NCI-H1436 treated with DMSO at 0.1 percent for 48 hours (cell line): ENCODE data around the gene NAGA.

ENCODE experiments used
- DNase-seq: peaks from one replicate; lab custom pipeline; 2025; lab: John Stamatoyannopoulos, UW

Gene NAGA

DNA sequence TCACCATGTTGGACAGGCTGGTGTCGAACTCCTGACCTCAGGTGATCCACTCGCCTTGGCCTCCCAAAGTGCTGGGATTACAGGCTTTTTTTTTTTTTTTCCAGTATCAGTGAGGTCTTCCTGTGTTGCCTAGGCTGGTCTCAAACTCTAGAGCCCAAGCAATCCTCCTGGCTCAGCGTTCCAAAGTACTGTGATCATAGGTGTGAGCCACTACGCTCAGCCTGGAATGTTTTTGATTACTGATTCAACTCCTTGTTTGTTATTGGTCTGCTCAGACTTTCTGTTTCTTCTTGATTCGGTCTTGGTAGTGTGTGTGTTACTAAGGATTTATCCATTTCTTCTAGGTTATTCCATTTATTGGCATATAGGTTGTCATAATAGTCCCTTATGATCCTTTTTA is 31.3 kb downstream of the NAGA start:
- no peak for DNase-seq

DNA sequence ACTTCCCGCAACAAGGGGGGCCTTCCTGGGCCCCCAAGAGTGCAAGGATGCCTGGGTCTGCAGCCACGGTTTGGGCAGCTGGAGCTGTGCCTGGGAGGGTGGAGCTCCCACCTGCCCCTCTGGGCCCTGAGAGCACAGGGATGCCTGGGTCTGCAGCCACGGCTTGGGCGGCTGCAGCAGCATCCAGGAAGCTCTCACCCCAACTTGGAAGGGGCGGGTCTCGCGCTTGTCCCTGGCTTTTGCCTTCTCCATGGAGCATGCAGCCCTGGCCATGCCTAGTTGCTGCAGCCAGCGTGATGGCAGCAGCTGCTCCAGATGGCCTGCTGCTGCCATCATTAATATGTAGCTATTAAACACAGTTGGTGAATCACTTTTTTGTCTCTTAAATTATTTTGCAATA is 35.4 kb downstream of the NAGA start:
- DNase-seq, result no peak

DNA sequence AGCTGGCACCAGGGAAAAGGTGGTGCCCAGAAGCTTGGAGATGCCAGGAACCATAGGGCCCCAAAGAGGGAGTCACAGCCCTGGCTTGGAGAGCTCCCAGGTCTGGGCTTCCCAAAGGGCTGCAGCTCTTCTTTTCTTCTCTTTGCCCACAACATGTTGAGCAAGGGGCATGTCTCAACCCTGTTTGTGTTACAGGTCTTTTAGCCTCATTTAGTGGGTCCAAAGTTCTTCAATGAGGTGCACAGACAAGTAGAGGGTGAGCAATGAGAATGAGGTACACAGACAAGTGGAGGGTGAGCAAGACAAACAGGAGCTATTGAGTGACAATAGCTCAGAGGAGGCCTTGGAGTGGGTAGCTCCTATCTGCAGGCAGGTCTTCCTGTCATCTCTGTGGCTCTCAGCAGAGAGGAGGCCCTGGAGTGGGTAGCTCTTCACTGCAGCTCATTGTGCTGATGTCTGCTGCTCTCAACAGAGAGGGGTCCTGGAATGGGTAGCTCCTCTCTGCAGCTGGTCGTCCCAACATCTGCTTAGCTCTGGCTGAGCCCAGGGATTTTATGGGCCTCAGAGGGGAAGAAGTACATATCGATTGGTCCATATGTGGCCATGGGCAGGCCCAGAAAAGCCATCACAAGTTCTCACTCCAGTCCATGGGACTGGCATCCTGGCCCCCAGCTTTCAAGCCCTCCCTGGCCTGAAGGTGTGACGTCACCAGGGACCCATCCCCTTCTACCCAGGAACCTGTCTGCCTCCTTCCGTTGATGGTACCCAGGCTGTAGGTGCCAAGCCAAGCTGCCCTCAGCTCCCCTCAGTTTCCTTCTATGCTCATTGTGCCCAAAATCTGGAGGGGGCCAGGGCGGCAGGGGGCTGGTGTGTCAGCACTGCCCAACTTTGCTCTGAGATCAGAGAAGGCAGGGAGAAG is 37.1 kb downstream of the NAGA start:
- DNase-seq, result no peak

DNA sequence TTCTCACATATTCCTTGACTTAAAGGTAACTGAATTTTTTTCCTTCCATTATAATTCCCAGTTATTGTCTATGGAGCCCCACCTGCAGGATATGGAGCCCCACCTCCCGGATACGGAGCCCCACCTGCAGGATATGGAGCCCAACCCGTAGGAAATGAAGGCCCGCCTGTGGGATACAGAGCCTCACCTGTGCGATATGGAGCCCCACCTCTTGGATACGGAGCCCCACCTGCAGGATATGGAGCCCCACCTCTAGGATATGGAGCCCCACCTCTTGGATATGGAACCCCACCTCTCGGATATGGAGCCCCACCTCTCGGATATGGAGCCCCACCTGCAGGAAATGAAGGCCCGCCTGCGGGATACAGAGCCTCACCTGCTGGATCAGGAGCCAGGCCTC is 43.9 kb downstream of the NAGA start:
- DNase-seq, result no peak

DNA sequence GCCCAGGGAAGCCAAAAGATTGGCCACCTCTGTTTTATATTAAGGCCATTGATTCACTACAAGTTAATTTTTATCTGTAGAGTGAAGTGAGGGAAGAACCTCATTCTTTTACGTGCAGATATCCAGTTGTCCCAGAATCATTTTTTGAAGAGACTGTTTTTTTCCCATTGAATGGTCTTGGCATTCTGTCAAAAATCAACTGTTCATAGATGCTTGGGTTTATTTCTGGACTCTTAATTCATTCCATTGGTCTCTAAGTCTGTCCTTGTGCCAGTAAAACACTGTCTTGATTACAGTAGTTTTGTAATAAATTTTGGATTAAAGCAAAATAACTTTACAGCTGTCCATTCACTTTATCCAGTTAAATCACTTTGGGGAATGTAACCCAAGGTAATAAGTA is 45.2 kb downstream of the NAGA start:
- no peak for DNase-seq

DNA sequence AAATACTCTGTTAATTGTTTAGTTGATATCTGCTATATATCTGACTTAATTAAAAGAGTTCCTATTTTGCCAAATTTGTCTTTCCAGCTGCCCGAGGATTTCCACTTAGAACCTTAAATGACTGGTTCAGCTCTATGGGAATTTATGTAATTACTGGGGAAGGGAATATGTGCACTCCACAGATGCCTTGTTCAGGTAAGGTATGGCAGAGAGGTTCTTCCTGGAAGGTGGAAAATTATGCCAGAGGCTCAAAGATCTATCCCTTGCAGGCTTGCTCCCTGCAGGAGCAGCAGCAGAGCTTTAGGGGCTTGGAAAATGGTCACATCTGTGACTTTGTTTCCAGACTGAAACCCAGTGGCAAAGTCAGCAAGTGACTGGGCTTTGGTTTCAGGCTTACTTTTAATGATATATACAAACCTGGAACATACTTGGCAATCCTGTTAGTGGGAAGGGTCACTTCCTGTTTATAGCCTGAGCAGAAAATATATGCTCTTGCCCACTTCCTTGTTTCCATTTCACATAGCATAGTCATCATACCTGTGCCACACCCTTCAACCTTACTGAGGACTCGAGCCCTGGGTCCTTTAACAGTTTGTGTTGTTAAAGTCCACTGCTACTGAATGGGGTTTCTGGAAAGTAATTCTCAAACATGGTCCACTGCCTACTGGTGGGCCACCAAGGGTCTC is 48.3 kb downstream of the NAGA start:
- no peak for DNase-seq

DNA sequence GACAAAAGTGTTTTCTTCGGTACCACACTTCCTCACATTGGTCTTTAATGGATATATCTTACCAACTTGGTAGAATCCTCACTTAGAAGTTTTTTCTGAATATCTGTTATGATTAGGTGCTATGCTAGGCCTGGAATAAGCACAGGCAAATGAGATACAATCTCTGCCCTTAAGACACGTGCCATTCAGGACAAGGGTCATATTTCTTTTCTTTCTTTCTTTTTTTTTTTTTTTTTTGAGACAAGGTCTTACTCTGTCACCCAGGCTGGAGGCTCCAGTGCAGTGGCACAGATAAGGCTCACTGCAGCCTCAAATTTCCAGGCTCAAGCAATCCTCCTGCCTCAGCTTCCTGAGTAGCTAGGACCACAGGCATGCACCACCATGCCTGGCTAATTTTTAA is 49.0 kb downstream of the NAGA start:
- DNase-seq, result no peak

DNA sequence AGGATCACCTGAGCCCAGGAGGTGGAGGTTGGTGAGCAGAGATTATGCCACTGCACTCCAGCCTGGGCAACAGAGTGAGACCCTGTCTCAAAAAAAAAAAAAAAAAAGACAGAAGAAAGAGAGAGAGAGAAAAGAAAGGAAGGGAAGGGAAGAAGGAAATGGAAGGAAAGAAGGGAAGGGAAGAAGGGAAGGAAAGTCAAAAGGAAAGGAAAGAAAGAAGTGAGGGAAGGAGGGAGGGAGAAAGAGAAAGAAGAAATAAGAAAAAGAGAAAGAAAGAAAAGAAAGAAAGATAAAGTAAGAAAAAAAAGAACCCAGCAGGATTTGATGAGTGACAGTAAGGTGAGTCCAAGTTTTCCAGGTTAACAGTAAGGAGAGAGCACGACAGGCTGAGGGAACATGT is 52.4 kb downstream of the NAGA start:
- no peak for DNase-seq

DNA sequence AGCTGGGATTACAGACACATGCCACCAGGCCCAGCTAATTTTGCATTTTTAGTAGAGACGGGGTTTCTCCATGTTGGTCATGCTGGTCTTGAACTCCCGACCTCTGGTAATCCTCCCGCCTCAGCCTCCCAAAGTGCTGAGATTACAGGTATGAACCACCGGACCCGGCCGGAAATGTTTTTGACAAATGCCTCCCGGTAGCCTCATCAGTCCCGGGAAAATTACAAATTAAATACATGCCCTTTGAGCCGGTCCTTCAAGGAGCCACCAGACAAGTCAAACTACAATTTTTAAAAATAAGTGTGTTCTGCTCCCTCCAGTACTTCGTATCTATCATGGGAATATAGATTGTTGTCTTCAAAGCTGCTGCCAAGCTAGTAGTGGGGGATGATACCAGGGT is 54.5 kb downstream of the NAGA start:
- DNase-seq, result no peak

DNA sequence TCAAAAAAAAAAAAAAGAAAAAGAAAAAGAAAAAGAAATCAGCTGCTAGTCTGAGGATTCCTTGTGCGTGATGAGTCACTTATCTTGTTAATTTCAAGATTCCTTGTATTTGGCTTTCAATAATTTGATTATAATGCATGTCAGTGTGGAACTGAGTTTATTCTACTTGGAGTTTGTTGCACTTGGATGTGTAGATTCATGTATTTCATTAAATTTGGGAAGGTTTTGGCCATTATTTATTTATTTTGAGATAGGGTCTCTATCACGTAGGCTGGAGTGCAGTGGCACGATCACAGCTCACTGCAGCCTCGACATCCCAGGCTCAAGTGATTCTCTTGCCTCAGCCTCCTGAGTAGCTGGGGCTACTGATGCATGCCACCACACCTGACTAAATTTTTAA is 57.2 kb downstream of the NAGA start:
- no peak for DNase-seq

DNA sequence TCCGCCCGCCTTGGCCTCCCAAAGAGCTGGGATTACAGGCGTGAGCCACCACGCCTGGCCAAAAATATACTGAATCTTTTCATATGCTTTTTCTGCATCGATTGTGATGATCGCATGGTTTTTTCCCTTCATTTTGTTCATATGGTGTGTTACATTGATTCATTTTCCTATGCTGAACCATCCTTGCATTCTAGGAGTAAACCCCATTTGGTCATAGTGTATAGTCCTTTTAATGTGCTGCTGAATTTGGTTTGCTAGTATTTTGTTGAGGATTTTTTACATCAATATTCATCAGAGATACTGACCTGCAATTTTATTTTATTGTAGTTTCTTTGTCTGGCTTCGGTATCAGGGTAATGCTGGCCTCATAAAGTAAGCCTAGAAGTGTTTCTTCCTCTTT is 59.8 kb downstream of the NAGA start:
- no peak for DNase-seq
